Stimulated activated CD8-positive, alpha-beta memory T cell treated with anti-CD3 and anti-CD28 coated beads, Interleukin-4, amount 100 ng/mL, for 4 hours (primary cell): ENCODE measurements around the gene ZNF665.
"Not testable (repeated sequence)": the region's sequence is repeated elsewhere in the genome, so short reads cannot be mapped to it uniquely, and the experiment has no call there.

ENCODE experiments used
- DNase-seq, 2 donors: peaks; one replicate each; pipeline ENCODE4 v3.0.0-alpha.2; 2020; ENCODE audit warnings: low read depth in 2 of 2, low spot score in 1 of 2

Gene ZNF665

GRCh38 chr19:53192771-53193534, at the start of gene ZNF665:
Gene ZNF665, minus strand, starts transcription at chr19:53193358. Its CDS starts 10,460 bp downstream, at chr19:53182898.
- DNase-seq, result peak; percentile 60 to 68

- no peak for DNase-seq
Observed at GRCh38 chr19:53237114-53237777, 44.1 kb upstream of the ZNF665 start.

- DNase-seq, result no peak
Observed at GRCh38 chr19:53224606-53225005, 31.4 kb upstream of the ZNF665 start.

- not testable (repeated sequence) for DNase-seq
Observed at GRCh38 chr19:53222716-53223115, 29.6 kb upstream of the ZNF665 start.

GRCh38 chr19:53212703-53213320, 19.7 kb upstream of the ZNF665 start:
- DNase-seq, result no peak

GRCh38 chr19:53211554-53211953, 18.4 kb upstream of the ZNF665 start:
- DNase-seq, result not testable (repeated sequence)

GRCh38 chr19:53196777-53197396, 3.7 kb upstream of the ZNF665 start:
- peak; percentile 93 to 98 for DNase-seq

- DNase-seq, result peak; percentile 38 to 49
Observed at GRCh38 chr19:53195265-53195903, 2.2 kb upstream of the ZNF665 start.

- DNase-seq, result no peak
Observed at GRCh38 chr19:53193535-53194222, 521 bp upstream of the ZNF665 start.

- no peak for DNase-seq
Observed at GRCh38 chr19:53190253-53190652, 2.9 kb downstream of the ZNF665 start.

- not testable (repeated sequence) for DNase-seq
Observed at GRCh38 chr19:53189691-53190198, 3.4 kb downstream of the ZNF665 start.

- not testable (repeated sequence) for DNase-seq
Observed at GRCh38 chr19:53185155-53185882, 7.8 kb downstream of the ZNF665 start.

GRCh38 chr19:53183146-53183764, 9.9 kb downstream of the ZNF665 start:
- DNase-seq, result no peak

GRCh38 chr19:53182202-53182601, 11.0 kb downstream of the ZNF665 start:
- DNase-seq, result no peak

GRCh38 chr19:53177986-53178385, 15.2 kb downstream of the ZNF665 start:
- DNase-seq, result no peak

- no peak for DNase-seq
Observed at GRCh38 chr19:53172889-53173288, 20.3 kb downstream of the ZNF665 start.

- DNase-seq, result no peak
Observed at GRCh38 chr19:53165691-53166091, 27.5 kb downstream of the ZNF665 start.

- no peak for DNase-seq
Observed at GRCh38 chr19:53161123-53161522, 32.0 kb downstream of the ZNF665 start.

GRCh38 chr19:53160350-53160749, 32.8 kb downstream of the ZNF665 start:
- no peak for DNase-seq
